Stimulated activated CD4-positive, alpha-beta T cell treated with anti-CD3 and anti-CD28 coated beads, Interleukin-15, amount 100 ng/mL, for 48 hours (primary cell): Measurements from ENCODE around the gene IKZF2.

Experiments used
- DNase-seq, 2 donors: peaks; one replicate each; pipeline ENCODE4 v3.0.0-alpha.2; 2020; ENCODE audit warnings: low read depth in 2 of 2

The IKZF2 gene

DNA sequence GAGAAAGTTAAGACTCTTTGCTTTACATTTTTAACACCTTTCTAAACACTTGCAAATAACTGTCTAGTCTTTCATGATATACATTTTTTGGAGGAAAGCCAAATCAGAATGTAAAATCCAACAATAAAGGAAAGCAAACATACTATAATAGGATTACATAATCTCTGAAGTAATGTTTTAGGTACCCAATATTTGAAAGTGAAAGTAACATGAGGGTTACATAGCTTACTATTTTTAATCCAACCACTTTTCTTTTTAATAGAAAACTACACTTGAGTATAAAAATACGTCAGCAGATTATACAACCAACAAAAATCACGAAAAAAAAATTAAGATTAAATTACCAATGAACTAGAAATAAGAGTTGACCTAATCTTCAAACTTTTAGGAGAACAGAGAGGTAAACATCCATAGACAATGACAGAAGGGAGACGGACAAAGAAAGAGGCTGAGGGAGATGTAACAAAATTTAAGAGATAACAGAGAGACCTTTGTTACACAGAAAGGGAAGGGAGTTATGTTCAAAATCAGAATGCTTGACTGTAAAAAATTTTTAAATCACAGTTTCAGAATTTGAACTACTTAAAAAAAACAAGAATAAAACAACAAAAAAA lies 150.0 kb downstream of the IKZF2 start:
- no peak for DNase-seq

GRCh38 chr2:212998626-212999359 lies 152.6 kb downstream of the IKZF2 start:
- DNase-seq = no peak

DNA sequence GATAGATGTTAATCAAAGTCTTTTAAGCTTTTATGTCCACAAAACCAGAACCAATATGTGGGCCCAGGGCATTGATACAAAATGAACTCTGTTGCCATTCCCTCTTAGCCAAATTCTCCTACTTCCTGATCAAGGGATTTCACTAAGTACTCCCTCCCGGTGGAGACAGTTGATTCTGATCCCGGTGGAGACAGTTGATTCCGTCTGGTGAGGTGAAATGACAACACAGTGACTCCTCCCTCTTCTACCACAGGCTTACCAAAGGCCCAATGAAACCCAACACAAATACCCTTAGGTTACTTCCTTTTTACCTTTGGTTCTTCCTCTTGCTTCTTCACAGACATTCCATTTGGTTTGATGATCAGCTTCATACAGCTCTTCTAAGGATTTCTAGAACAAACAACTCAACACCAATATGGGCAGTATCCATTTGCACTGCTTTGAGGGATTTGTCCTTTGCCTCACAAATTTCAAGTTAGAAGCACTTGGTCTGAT lies 153.8 kb downstream of the IKZF2 start:
- DNase-seq = no peak

DNA sequence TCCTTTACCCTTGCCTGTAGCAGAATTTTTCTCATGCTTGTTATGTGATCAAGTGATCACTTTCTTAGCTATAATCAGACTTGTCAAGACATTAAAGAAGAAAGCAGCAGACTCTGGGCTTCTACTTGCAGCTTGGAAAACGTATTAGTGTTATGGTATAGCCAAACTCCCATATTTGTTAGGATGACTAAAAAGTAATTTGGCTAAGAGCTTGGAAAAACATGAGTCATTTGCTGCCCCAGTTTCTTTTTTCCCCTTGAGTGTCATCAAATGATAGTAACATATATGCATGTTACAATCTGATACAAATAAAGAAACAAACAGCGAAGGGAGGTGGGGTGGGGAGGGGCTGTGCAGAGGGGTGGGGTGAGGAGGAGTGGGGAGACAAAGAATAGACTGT lies 155.5 kb downstream of the IKZF2 start:
- DNase-seq = no peak

GRCh38 chr2:212994976-212995375 lies 156.4 kb downstream of the IKZF2 start:
- DNase-seq = no peak

DNA sequence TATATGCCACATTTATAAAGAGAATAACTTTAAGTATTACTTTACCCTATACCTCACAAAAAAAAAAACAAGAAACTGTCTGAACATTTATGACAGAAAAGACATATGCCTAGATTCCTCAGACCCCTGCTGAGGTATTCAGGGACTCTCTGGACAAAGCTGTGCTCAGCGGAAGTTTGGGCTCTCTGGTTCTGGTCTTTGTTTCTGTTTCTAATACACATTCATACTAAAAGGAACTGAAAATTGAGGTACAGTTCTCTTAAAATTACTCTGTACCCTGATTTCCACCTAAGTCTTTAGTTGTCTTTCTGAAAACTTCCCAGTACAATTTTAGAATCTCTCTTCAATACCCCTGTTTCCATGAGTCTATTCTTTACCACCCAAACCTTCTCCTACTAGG lies 160.3 kb downstream of the IKZF2 start:
- no peak for DNase-seq

- no peak for DNase-seq
Measured at GRCh38 chr2:212990697-212991096, 160.7 kb downstream of the IKZF2 start.

GRCh38 chr2:212987492-212987891 lies 163.9 kb downstream of the IKZF2 start:
- DNase-seq = no peak

GRCh38 chr2:212984129-212984528 lies 167.3 kb downstream of the IKZF2 start:
- DNase-seq = no peak

GRCh38 chr2:212979799-212980198 lies 171.6 kb downstream of the IKZF2 start:
- no peak for DNase-seq

DNA sequence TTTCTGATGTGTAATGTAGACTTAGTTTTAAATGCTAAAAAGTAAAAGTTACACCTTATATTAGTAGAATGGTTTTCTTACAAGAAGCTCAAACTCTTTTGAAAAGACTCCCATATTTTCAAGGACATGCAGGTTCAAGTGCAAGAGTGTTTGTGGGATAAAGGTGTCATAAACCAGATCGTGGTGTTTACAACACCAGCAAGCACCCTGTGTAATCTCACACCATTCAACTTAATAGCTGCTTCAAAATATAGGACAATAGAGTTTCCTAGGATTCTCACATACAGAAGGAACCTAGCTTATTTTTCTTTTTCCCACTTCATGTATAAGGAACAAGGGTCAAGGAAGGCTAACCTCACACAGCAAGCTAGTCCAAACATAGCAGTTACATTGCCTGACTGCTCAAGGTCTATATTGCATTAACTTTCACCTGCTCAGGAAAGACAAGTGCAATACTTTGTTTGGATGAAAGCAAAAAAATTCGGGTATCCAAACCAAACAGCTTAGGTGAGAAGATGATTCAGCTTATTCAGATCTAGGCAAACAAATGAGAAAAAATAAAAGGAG lies 172.3 kb downstream of the IKZF2 start:
- DNase-seq = no peak

DNA sequence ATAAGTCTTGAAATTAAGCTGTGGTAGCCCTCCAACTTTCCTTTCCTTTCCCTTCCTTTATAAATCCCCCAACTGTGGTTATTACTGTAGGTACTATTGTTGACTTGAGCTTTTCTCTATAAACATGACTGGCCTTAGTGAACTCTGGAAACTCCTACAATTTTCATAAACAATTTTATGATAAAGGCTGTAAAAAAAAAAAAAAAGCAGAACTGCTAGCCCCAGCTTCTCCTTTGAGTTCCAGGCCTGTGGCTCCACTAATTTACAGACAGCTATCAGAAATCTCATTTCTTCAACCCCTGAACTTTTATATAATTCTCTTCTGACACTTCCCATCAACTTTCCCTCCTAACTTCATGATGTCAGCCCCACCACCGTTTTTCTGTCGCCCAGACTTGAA lies 174.3 kb downstream of the IKZF2 start:
- DNase-seq = no peak

DNA sequence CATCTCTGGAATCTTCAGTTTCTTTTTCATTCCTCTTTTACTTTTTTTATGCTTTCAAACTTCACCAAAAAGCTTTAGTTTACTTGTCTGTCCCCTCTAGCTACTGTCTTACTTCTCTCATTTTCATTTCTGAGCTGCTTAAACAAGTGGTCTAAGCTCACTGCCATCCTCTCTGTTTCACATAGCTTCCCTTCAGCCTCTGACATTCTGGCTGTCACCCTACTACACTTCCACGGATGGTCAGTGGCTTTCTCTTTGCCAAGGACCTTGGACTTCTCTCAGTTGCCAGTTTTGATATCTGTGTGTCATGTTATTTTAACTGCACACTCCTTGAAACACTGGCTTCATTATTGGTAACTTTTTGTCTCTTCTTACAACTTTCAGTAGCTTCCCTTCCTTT lies 176.1 kb downstream of the IKZF2 start:
- no peak for DNase-seq

DNA sequence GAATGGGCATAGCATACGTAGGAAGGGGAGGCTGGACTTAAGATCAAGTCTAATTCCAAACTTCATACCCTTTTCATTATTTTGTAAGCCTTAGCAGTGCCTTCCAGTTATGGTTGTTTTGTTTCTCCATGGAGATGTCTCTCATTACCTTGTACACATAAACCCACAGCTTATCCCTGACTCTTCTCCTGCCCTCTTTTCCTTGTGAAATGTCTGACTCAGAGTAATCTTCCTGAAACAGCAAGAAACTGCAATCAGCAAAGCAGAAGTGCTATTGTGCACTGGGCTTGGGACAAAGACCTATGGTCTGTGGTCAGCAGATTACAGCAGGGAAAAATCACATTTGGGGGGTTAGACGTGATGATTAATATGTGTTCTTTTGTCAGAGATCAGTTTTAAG lies 176.7 kb downstream of the IKZF2 start:
- no peak for DNase-seq

DNA sequence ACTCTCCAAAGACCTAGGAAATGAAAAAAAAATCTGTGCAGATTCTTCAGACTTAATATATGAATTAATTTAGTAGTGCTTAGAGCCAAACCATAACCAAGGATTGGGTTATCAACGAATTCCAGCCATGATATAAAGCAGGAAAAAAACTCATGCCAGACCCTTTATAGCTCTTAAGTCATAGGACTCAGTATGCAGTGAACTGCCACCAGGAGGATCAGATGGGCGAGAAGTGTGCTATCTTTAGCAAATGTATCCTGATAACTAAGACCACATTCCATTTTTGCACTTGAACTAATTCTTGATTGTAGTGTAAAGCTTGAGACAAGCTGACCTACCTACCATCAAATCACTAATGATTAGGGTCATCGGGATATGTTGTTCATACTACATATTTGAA lies 178.1 kb downstream of the IKZF2 start:
- DNase-seq = no peak

DNA sequence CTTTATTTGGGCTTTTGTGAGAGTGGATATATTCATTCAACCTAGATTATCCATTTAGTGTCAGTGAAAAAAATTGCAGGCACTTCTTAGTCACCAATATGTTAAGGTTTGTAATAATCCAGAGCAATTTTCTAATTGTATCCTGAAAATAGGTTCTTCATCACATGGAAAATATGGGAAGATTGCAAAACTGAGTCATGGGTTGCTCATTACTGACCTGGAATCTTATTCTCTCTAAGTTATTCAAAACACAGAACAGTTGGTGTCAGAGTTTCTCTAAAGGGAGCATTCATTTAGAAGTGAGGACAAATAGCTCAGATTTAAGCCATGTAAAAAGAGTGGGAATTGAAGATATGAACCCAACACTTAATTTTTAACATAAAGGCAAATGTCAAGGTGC lies 181.3 kb downstream of the IKZF2 start:
- no peak for DNase-seq

GRCh38 chr2:212968284-212969081 lies 182.9 kb downstream of the IKZF2 start:
- no peak for DNase-seq

DNA sequence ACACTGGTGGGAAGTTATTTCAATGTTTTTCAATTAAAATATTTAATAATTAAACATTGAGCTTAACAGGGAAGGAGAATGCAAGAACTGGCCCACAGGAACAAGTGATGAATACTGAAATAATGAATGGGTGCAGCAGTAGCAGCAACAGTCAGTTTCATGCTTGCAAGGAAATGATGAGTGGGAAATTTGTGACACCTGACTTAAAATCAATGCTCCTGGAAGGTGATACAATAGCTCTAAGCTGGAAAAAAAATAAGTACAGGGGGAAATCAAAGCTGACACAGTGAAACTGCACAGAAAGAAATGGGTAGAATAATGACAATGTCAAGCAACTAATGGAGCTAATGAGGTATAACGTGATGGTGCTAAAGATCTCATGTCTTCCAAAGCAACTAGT lies 184.5 kb downstream of the IKZF2 start:
- no peak for DNase-seq

- no peak for DNase-seq
Measured at GRCh38 chr2:212962691-212963090, 188.7 kb downstream of the IKZF2 start.

DNA sequence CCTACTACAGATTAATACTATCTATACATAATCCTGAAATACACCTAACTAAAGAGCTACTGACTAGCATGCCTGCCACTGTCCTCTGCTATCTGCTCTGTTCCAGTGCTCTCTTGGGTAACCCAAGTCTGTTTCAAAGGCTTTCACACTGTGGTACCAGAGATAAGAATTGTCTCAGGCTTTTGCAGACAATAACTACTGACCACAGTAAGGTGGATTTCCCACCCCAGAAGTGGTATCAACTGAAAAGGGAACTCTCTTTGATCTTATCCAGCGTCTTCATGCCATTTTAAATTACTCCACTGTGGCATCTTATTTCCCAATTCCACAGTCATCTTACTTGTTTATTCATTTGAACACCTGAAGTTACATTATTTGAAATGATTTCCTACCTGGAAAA lies 190.2 kb downstream of the IKZF2 start:
- no peak for DNase-seq

DNA sequence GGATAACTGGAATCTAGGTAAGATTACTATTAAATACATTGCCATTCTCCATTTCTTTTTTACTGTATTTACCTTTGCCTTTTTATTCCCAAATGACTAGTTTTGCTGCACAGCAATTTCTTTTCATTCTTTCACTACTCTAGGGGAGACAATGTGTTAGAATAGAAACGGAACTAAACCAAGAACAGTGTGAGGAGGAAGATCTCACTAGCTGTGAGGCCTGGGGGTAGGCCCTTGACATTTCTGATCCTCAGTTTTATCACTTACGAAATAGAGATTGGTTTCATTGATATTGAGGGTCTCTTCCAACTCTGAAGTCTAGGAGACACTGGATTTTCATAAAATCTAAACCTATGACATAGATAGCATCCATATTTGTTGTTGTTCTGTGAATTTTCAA lies 191.1 kb downstream of the IKZF2 start:
- DNase-seq = no peak

- DNase-seq = no peak
Measured at GRCh38 chr2:212959471-212960117, 191.8 kb downstream of the IKZF2 start.
